ENCODE data around the gene MACROD2. TPM values are rescaled to one million over a fixed set of nuclear protein-coding genes. Genes with fewer than 3 reads are reported as not detected.

The MACROD2 gene
- total and polyA plus RNA-seq, 11 donors: 0.54 to 5.4 (median 2.4) TPM

GRCh38 chr20:15612769-15613168 lies 1617.5 kb downstream of the MACROD2 start:
- intact Hi-C loops (cut with DNase I): no loop called here
- no peak overlapping the region for H3K4me3 ChIP-seq
- peak; percentile 45 to 68 (median 50) for ATAC-seq
- no peaks in the 10 kb centered on the region for H3K9me3 ChIP-seq
- H3K27ac ChIP-seq: peak overlapping the region in 2 of 12 donors; percentile 16 to 70
- peaks cover 0 to 14% (median 5%) of the 10 kb centered on the region in 12 donors for H3K4me1 ChIP-seq
- no peaks in the 10 kb centered on the region for H3K36me3 ChIP-seq
- no peak for TF ChIP-seq CTCF (IDR thresholded peaks at IDR 0.05)
- H3K27me3 ChIP-seq: no peaks in the 10 kb centered on the region
- WGBS, 4 donors: 20 to 44% (median 31%) methylated on average over 1 of the region's 1 CpG
- DNase-seq: peak in 1 of 5 donors; percentile 43

GRCh38 chr20:15613530-15613929 lies 1618.2 kb downstream of the MACROD2 start:
- Histone ChIP-seq H3K9me3 (no peaks in the 10 kb centered on the region), H3K27me3 (no peaks in the 10 kb centered on the region), H3K4me3 (no peak overlapping the region), H3K36me3 (no peaks in the 10 kb centered on the region), H3K4me1 (peaks cover 0 to 14% (median 5%) of the 10 kb centered on the region in 12 donors), H3K27ac (peak overlapping the region in 2 of 12 donors; percentile 16 to 70)
- DNase-seq: peak in 3 of 5 donors; percentile 25 to 51 (median 28)
- no peak for TF ChIP-seq CTCF (IDR thresholded peaks at IDR 0.05)
- TF ChIP-seq POLR2A (IDR thresholded peaks at IDR 0.05): no peak
- intact Hi-C loops (cut with DNase I): no loop called here
- peak; percentile 71 to 94 (median 86) for ATAC-seq
- 6 to 12% (median 8%) methylated on average over 4 of the region's 4 CpGs for WGBS, 4 donors

GRCh38 chr20:15616626-15617025 lies 1621.3 kb downstream of the MACROD2 start:
- Histone ChIP-seq H3K4me3 (no peak overlapping the region), H3K4me1 (peaks cover 0 to 14% (median 5%) of the 10 kb centered on the region in 12 donors), H3K9me3 (no peaks in the 10 kb centered on the region), H3K27ac (no peak overlapping the region), H3K27me3 (no peaks in the 10 kb centered on the region), H3K36me3 (no peaks in the 10 kb centered on the region)
- no peak for DNase-seq
- intact Hi-C loops (cut with DNase I): no loop called here
- no peak for TF ChIP-seq CTCF (IDR thresholded peaks at IDR 0.05)
- TF ChIP-seq POLR2A (IDR thresholded peaks at IDR 0.05): no peak
- WGBS, 4 donors: 73 to 86% (median 78%) methylated on average over 1 of the region's 1 CpG
- ATAC-seq: no peak

GRCh38 chr20:15618110-15618509 lies 1622.8 kb downstream of the MACROD2 start:
- Histone ChIP-seq H3K27ac (no peak overlapping the region), H3K36me3 (no peaks in the 10 kb centered on the region), H3K4me3 (no peak overlapping the region), H3K9me3 (no peaks in the 10 kb centered on the region), H3K27me3 (no peaks in the 10 kb centered on the region), H3K4me1 (peaks cover 0 to 8% (median 4%) of the 10 kb centered on the region in 12 donors)
- DNase-seq: no peak
- TF ChIP-seq POLR2A (IDR thresholded peaks at IDR 0.05): no peak
- TF ChIP-seq CTCF (IDR thresholded peaks at IDR 0.05): no peak
- no peak for ATAC-seq
- 64 to 76% (median 71%) methylated on average over 2 of the region's 2 CpGs for WGBS, 4 donors
- intact Hi-C loops (cut with DNase I): no loop called here
